Mucosa of rectum (tissue), 2 donors: ENCODE results near the gene LPAR5.
A peak's percentile ranks its signal among the peaks of the same experiment; 100 is the strongest.

Source experiments
- H3K27ac ChIP-seq, 2 donors: one replicate each; pipeline ENCODE4 v1.7.0; 2013; ENCODE audit warnings: inconsistent platforms in 2 of 2, low read depth in 2 of 2, low read length in 2 of 2
- H3K27me3 ChIP-seq, 2 donors: one replicate each; pipeline ENCODE4 v1.7.0; 2013; ENCODE audit warnings: low read length in 2 of 2; ENCODE audit not compliant: control insufficient read depth in 2 of 2, insufficient read depth in 2 of 2
- H3K36me3 ChIP-seq, 2 donors: one replicate each; pipeline ENCODE4 v1.7.0; 2013; ENCODE audit warnings: low read length in 2 of 2; ENCODE audit not compliant: control insufficient read depth in 2 of 2, insufficient read depth in 2 of 2
- H3K4me1 ChIP-seq, 2 donors: one replicate each; pipeline ENCODE4 v1.7.0; 2013; ENCODE audit warnings: low read length in 2 of 2, mild to moderate bottlenecking in 1 of 2; ENCODE audit not compliant: control insufficient read depth in 2 of 2, insufficient read depth in 2 of 2
- H3K4me3 ChIP-seq, 2 donors: one replicate each; pipeline ENCODE4 v1.7.0; 2013; ENCODE audit warnings: low read length in 2 of 2
- H3K9ac ChIP-seq, 2 donors: one replicate each; pipeline ENCODE4 v1.7.0; 2013; ENCODE audit warnings: low read length in 2 of 2, low read depth in 1 of 2, mild to moderate bottlenecking in 1 of 2
- H3K9me3 ChIP-seq, 2 donors: one replicate each; pipeline ENCODE4 v1.7.0; 2013; ENCODE audit warnings: low read length in 2 of 2; ENCODE audit not compliant: control insufficient read depth in 2 of 2
- donor health status: healthy.
- donor health status: Normal muscosa, but diverticular disease.

Gene LPAR5

DNA sequence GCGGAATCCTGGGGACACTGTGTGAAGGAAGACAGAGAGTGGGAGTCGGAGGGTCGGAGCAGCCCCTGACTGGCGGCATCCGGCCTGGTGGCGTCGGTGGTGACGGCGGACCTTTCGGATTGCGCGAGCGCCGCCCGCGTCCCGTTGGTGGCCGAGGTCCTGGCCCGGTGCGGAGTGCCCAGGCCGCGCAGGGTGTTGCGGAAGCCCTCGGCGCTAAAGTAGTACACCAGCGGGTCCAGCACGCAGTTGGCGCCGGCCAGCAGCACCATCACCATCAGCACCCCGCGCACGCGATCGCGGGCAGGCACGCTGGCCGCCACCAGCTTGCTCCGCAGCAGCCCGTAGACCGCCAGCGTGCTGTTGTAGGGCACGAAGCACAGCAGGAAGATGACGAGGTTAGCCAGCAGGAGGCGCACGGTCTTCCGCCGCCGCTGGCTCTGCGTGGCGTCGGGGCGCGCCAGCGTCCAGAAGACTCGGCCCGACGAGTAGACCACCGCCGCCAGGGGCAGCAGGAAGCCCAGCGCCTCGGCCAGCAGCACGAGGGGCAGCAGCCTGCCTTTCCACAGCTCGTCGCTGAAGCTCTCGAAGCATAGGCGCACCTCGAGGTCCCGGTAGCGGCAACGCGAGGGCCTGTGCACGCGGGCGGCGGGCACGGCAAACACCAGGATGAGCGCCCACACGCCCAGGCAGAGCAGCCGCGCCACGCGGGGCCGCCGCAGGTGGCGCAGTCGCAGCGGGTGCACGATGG is 15.4 kb downstream of the LPAR5 start:
- Histone ChIP-seq H3K27ac (no peak overlapping the region), H3K4me1 (peaks cover 3% of the 10 kb centered on the region in 2 donors), H3K36me3 (peaks cover 23 to 31% of the 10 kb centered on the region in 2 donors), H3K9me3 (no peaks in the 10 kb centered on the region), H3K4me3 (no peak overlapping the region), H3K9ac (no peak overlapping the region), H3K27me3 (no peaks in the 10 kb centered on the region)

DNA sequence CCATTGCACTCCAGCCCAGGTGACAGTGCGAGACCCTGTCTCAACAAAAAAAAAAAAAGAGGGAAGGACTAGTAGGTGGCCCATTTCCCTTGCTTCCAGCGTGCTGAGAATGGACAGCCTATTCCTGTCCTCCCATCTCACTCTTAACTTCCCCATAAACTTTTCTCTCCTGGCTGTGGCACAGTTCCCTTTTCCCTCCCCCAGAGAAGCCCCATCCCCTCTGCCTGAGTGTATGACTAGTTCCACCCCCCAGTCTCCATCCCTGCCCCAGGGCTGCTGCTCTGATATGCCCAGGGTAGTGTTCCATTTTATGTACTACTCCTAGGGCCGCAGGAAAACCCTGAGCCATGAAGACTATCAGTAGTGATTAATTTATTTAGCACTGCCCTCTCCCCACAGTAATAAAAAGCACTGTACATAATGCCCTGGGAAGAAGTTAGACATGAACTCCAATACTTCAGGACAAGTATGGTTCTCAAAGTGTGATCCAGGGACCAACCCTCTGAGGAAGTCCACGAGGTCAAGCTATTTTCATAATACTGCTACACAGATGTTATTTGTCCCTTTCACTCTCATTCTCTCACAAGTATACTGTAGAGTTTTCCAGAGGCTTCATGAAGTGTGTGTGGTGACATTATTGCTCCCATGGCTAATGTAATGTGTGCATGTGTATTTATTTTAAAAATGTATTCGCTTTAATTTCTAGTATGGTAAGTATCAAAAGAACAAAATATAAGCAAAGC is 17.1 kb downstream of the LPAR5 start:
- Histone ChIP-seq H3K27me3 (no peaks in the 10 kb centered on the region), H3K9me3 (no peaks in the 10 kb centered on the region), H3K36me3 (peaks cover 21 to 27% of the 10 kb centered on the region in 2 donors), H3K4me1 (peaks cover 7 to 13% of the 10 kb centered on the region in 2 donors), H3K4me3 (no peak overlapping the region), H3K27ac (no peak overlapping the region), H3K9ac (no peak overlapping the region)

DNA sequence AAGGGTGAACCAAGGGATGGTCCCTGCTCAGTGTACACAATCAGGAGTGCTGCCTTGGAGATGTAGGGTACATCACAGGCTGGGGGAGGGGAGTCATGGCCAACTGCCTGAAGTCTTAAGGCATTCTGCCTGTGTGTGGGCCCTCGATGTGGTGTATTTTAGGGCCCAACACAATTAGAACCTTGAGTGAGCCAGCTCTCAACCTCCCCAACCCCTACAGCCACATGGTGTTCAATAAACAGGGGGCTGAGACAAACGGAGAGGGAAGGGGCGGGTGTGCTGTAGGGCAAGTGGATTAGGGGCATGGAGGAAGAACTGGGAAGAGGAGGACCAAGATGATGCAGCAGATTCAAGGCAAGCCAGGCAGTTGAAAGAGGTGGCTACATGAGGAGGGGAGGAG is 20.0 kb downstream of the LPAR5 start:
- no peak overlapping the region for H3K27ac ChIP-seq
- no peak overlapping the region for H3K4me3 ChIP-seq
- no peak overlapping the region for H3K9ac ChIP-seq
- H3K4me1 ChIP-seq, result peaks cover 30% of the 10 kb centered on the region in 2 donors
- H3K36me3 ChIP-seq, result peaks cover 14 to 20% of the 10 kb centered on the region in 2 donors
- H3K27me3 ChIP-seq, result no peaks in the 10 kb centered on the region
- H3K9me3 ChIP-seq, result no peaks in the 10 kb centered on the region

- no peak overlapping the region for H3K4me3 ChIP-seq
- no peaks in the 10 kb centered on the region for H3K9me3 ChIP-seq
- peak overlapping the region; percentile 17 to 67 for H3K9ac ChIP-seq
- no peaks in the 10 kb centered on the region for H3K27me3 ChIP-seq
- peaks cover 30% of the 10 kb centered on the region in 2 donors for H3K4me1 ChIP-seq
- H3K27ac ChIP-seq, result peak overlapping the region; percentile 95 to 96
- H3K36me3 ChIP-seq, result peaks cover 3 to 11% of the 10 kb centered on the region in 2 donors
Measured at GRCh38 chr12:6614513-6615172, 21.1 kb downstream of the LPAR5 start.

- peak overlapping the region; percentile 95 to 96 for H3K27ac ChIP-seq
- peak overlapping the region in 1 of 2 donors; percentile 26 for H3K4me3 ChIP-seq
- H3K9ac ChIP-seq, result peak overlapping the region; percentile 17 to 67
- H3K4me1 ChIP-seq, result peaks cover 30% of the 10 kb centered on the region in 2 donors
- H3K9me3 ChIP-seq, result no peaks in the 10 kb centered on the region
- peaks cover 0 to 5% of the 10 kb centered on the region in 2 donors for H3K36me3 ChIP-seq
- no peaks in the 10 kb centered on the region for H3K27me3 ChIP-seq
Measured at GRCh38 chr12:6613776-6614512, 21.8 kb downstream of the LPAR5 start.

GRCh38 chr12:6613015-6613775 is 22.6 kb downstream of the LPAR5 start:
- Histone ChIP-seq H3K4me3 (peak overlapping the region; percentile 45 to 61), H3K27ac (peak overlapping the region; percentile 88 to 96), H3K4me1 (peaks cover 31% of the 10 kb centered on the region in 2 donors), H3K9ac (peak overlapping the region; percentile 35 to 41), H3K36me3 (no peaks in the 10 kb centered on the region), H3K9me3 (no peaks in the 10 kb centered on the region), H3K27me3 (no peaks in the 10 kb centered on the region)

- Histone ChIP-seq H3K9ac (no peak overlapping the region), H3K4me1 (peaks cover 33 to 34% of the 10 kb centered on the region in 2 donors)
Measured at GRCh38 chr12:6612652-6613014, 23.1 kb downstream of the LPAR5 start.

GRCh38 chr12:6612247-6612646 is 23.5 kb downstream of the LPAR5 start:
- Histone ChIP-seq H3K36me3 (no peaks in the 10 kb centered on the region), H3K27me3 (no peaks in the 10 kb centered on the region), H3K9me3 (no peaks in the 10 kb centered on the region), H3K9ac (no peak overlapping the region), H3K27ac (peak overlapping the region; percentile 88 to 96), H3K4me3 (no peak overlapping the region), H3K4me1 (peaks cover 34 to 35% of the 10 kb centered on the region in 2 donors)

More at GRCh38 chr12:6612652-6613014, 23.1 kb downstream of the LPAR5 start:
- Histone ChIP-seq H3K4me3 (no peak overlapping the region), H3K27me3 (no peaks in the 10 kb centered on the region), H3K27ac (peak overlapping the region; percentile 88 to 96), H3K36me3 (no peaks in the 10 kb centered on the region), H3K9me3 (no peaks in the 10 kb centered on the region)

DNA sequence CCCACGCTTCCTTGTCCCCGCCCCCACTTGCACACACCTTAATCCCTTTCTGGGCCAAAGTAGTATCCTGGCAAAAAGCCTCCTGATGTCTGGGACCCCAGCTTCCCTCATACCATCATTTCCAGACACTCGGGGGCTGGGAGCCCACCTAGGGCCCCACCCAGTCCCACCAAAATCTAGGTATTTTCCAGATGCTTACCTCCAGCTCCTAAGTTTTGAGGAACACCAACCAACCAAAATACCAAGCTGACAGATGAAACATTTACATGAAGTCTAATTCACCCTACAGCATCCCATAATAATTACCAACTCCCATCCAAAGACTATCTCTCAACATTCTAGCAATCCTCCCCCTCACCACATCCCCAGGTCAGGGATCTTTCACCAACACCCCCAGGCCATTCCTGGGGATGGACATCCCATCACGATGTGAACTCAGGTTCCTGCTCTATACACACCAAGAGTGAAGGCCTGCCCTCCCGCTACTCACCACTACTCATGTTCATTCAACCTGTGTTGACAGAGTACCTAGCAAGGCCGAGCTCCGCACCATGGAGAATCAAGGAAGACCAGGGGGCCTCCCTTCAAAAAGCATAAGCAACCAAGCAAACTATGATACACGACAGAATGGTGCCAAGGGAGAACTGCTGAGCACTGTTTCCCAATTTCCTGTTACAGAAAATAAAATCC is 27.0 kb downstream of the LPAR5 start:
- peaks cover 46 to 48% of the 10 kb centered on the region in 2 donors for H3K4me1 ChIP-seq
- no peaks in the 10 kb centered on the region for H3K27me3 ChIP-seq
- no peak overlapping the region for H3K9ac ChIP-seq
- peak overlapping the region; percentile 90 to 95 for H3K27ac ChIP-seq
- H3K4me3 ChIP-seq, result no peak overlapping the region
- peaks cover 0 to 2% of the 10 kb centered on the region in 2 donors for H3K36me3 ChIP-seq
- H3K9me3 ChIP-seq, result no peaks in the 10 kb centered on the region
